ENCODE measurements around the gene MXRA5.
"Not testable (repeated sequence)": the region's sequence is repeated elsewhere in the genome, so short reads cannot be mapped to it uniquely, and the experiment has no call there.

MXRA5 gene

DNA sequence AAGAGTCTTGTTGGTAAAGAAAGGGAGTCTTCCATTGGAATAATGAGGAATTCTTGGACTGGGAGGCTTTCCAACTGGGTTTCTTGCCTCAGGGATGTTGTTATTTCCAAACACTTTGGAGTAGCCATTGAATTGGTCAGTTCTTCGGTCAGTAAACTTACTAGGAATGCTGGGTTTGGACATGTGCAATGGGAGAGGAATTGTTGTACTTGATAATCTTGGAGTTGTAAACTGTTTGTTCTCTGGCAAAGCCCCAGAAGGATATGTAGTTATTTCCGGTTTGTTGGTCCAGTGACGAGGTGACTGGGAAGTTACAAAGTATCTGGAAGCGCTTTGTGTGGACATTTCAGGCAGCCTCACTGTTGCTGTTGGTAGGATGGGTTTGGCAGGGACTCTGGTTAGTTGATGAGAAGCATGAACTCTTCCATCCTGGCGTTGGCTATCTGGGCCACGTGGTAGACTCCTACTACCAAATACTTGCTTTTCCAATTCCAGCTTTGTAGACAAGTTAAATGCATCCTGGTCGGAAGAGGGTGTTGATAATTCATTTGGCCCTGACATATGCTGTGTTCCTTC is 25.9 kb downstream of the MXRA5 start:
- no peak for DNase-seq

DNA sequence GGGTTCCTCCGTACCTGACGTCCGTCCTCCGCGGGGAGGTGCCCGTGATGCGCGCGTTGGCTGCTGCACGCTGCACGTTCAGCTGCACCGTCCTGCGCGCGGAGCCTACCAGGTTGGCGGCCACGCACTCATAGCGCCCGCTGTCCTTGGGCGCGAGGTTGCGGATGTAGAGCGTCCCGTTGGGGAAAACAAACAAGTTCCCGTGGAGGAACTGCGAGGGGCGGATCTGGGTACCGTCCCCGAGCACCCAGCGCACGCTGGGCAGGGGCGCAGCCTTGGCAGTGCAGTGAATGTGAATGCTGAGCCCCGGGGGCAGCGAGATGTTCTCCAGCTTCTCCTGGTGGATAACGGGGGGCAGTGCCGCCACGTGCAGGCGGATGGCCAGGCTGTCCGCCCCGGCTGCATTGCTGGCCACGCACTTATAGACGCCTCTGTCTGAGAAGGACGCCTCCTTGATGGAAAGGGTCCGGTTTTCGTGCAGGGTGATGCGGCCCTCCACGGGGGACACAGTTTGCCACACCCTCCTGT is 29.2 kb downstream of the MXRA5 start:
- no peak for DNase-seq

DNA sequence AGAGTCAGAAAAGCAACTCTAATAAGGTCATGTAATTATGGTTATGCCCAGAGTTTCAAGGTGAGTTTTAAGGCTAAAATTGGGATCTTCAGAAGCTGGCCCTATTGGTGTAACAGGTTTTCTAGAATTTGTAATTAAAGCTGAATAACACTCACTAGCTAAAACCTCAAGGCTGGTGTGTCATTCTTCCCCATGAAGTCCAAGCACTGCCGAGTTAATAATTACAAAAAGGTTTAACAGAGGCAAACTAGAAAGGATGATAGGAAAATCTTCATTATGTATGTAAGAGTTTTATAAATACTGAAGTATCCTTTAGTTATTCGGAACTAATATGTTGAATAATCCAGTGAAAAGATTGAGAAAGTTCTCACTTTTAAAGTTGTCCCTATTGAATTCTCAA is 34.3 kb downstream of the MXRA5 start:
- DNase-seq: no peak

DNA sequence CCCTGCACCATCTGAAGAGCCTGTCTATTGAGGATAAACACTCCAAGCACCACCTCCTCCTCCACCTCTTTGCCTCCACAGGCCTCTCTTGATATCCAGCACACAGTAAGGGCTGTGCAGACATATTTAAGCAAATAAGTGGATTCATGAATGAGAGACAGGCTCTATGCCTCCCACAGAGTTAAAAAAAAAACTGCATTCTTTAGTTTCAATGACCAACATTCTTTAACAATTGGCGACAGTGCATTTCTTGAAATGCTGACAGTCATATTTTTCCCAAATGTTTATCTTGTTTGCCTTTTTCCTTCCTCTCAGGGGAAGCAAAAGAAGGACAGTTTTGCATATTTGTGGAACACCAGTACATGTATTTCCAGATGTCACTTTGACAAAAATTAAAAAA is 38.6 kb downstream of the MXRA5 start:
- DNase-seq: no peak

DNA sequence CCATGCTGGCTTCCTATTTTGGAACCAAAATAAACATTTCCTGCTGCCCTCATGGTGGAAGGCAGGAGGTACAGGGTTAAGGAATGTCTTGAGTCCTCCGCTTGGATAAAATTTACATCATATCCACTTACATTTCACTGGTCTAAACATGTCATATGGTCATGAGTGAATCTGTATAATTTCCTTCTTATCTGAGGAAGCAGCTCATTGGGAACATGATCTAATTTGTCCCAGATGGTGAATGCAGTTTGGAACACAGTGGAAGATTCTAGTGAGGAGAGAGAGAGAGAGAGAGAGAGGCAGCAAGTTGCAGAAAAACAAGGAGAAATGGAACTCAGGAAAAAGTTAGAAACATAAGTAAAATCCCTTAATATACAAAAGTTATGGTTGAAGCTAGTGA is 46.8 kb downstream of the MXRA5 start:
- DNase-seq: no peak

DNA sequence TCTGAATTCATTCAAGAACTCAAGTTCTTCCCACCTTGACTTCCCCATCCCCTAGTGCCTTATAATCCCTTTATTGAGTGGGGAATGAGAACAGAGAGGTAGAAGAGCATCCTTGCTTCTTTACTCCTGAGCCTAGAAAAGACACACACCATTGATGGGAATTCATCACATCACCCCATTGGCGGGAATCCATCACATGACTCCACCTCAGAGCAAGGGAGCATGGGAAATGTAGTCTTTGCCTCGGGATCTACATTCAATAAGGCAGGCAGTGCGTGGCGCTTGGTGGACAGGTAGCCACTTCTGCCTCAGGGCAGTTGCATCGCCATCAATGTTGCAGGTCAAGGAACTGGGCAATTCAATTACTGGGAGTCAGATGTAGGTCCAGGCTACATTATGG is 50.7 kb downstream of the MXRA5 start:
- DNase-seq: no peak

DNA sequence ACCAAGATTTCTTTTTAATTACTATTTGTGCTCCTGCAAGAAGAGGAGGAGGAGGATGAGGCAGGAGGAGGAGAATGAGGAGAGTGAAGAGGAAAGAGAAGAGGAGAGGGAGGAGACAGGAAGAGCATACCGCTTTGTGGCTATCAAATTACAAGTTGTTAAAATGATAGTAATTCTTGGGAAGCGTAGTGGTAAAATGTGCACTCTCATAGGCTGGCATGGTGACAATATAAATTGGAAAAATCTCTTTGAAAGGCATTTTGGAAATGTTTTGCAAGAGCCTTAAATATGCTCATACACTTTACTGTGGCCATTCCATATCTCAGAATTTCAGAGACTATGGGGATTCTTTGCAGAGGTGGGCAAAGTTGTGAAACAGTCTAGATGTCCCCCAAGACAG is 53.2 kb downstream of the MXRA5 start:
- DNase-seq: no peak

DNA sequence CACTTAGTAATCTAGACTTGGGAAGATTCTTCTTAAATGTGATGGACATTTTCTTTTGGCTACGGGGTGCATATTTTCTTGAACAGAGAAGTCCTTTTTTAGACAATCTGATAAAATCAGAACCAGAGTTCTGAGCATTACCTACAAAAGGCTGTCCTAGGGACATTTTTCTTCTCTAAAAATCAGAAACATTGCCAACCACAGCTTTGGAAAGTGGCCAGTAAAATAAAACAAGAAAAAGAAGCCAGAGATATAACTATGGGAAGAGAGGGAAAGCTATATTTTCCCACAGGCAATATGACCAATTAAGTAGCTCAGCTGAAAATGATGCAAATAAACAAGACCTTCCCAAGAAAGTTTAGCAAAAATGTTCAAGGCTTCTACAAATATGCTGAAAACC is 55.9 kb downstream of the MXRA5 start:
- no peak for DNase-seq

DNA sequence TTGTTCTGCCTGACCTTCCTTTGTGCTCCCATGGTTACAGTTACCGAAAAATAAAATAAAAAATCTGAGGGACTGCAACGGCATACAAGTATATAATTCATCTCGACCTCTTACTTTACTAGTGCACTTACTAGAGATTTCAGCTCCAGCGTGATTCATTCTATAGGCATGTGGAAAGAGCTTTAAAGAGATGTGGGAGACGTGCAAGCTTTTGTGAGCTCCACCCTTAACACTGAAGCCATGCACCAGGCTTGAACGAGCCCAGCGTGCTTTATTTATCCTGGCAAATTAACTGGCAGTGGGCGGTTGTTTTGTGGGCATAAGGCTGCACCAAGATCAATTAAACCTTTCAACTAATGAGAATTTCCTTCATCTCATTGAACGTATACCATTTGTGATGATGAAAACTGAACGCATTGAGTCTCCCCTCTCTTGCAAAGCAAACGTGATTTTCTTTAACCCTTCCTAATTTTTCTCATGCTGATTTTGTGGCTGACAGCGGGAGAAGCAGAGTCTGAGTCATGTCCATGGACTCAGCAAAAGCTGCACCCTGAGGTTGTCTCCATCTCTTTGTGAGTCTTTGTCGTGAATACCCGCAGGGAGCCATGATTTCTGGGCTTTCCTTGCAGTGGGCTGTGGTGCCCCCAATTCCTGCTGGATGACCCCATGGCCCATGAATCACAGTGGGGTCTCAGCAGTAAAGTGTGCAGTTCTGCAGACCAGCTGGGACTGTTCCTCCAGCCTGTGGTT is 60.1 kb downstream of the MXRA5 start:
- no peak for DNase-seq

DNA sequence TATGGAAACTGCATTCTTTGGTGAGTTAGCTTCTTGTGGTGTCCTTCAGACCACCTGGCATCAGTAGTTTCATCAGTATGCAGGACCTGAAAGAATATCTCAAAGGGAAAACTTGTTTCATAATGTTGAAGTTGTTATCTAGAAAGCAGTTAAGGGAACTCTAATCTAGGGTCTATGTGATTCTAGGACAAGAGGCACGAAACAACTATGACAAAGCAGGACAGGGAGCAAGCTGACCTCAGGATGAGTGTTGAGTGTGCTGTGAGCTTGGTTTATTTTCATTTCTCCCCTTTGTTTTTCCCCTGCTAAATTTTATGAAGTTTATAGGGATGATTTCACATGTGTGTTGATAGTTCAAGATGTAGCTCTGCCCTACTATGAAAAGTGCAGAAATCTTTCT is 65.7 kb downstream of the MXRA5 start:
- DNase-seq: no peak

DNA sequence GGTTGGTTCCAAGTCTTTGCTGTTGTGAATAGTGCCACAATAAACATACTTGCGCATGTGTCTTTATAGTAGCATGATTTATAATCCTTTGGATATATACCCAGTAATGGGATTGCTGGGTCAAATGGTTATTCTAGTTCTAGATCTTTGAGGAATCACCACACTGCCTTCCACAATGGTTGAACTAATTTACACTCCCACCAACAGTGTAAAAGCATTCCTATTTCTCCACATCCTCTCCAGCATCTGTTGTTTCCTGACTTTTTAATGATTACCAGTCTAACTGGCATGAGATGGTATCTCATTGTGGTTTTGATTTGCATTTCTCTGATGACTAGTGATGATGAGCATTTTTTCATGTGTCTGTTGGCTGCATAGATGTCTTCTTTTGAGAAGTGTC is 72.8 kb downstream of the MXRA5 start:
- not testable (repeated sequence) for DNase-seq

DNA sequence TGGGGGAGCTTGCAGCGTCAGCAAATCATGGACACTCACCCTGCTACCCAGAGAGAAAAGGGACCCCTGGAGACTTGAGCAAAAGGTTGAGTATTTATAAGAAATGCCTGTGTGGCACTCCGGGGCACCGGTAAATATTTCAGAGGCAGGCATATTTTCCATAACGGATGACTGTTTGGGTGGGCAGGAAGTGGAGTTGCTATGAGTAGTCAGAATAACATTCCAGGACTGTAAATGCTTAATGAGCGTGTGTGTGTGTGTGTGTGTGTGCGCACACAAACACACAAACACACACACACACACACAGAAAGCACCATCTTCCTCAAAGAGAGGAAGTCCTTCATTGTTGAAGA is 74.6 kb downstream of the MXRA5 start:
- DNase-seq: no peak

DNA sequence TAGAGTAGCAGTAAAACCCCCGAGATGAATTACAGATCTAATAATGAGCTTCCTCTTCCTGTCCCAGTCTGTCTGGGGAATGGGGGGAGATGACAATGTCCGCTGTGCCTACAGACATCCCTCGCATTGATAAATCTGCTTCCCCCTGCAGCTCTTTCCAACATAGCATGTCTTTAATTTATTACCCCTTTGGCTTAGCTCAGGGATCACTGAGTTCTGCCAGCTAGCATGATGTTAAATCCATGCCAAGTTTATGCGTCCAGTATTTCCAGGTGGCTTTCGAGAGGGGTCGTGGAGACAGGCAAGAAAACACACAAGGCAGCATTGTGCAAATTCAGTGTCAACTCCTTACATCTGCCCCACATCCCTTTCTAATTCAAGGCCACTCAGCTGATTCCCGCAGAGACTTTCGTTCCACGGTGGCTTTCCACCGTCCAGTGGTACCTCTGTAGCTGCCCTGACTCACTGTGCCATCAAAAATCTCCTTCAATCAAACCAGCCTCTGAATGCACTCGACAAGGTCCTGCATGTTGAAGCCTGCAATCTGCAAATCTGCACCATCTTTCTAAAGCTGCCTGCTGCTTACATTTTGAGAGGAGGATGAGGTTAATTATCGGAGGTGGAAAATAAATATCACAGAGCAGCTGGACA is 75.1 kb downstream of the MXRA5 start:
- DNase-seq: no peak

DNA sequence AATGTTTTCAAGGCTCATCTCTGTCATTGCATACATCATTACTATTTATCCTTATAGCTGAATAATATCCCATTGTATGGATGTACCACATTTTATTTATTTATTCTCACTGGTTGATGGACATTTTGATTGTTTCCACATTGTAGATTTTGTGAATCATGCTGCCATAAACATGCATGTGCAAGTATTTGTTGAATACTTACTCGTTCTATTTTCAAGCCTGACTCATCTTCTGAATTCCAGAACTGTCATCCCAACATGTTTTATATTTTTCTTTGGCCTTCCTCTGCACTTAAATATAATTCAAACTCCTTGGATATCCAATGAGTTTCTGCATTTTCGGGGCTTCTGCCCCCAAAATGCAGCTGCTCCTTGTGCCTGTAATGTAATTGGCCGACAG is 77.6 kb downstream of the MXRA5 start:
- DNase-seq: no peak

DNA sequence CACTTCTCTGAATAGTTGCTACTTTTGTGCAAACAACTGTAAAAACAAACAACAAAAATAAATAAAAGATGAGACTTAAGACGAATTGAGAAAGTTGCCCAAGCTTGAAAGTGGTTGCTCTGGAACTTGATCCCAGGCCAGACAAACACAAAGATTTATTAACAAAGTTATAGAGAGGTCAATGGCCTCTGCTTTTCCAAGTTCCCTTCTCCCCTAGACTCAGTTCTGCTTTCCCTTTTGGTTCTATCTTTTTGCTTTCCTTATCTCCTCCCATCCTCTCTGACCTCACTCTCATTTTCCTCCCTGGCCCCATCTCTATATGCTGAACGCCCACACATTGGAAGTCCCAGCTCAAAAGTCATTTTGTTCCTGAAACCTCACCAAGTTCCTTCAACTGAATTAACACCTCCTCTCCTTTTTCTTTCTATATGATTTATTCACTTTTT is 82.7 kb downstream of the MXRA5 start:
- no peak for DNase-seq

DNA sequence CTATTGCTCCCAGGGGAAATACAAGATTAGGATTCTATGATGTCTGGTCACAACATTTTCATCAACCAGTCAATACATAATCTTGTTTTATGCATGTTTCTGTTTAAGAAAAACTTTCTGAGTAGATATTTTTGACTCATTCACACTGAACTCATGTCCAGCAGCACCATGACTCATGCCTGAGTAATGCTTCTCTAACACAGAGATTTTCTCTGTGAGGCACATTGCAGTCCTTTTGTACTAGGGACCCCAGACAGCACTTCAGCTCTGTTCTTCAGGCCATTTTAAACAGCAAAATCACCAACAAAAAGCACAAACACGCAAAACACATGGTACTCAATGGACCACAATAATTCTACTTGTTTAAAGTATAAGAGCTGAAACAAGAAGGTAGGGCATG is 83.6 kb downstream of the MXRA5 start:
- DNase-seq: no peak

Measured in effector CD4-positive, alpha-beta T cell (primary cell).